Stimulated activated CD4-positive, alpha-beta T cell treated with anti-CD3 and anti-CD28 coated beads, Interleukin-2, amount 100 ng/mL, for 4 hours (primary cell): Measurements from ENCODE around the gene KCNMA1.

ENCODE experiments used
- DNase-seq: peaks from one replicate; pipeline ENCODE4 v3.0.0-alpha.2; 2020; ENCODE audit warnings: low read depth

The KCNMA1 gene

GRCh38 chr10:77180794-77181193 lies 456.8 kb downstream of the KCNMA1 start:
- no peak for DNase-seq

- no peak for DNase-seq
Measured at GRCh38 chr10:77180104-77180503, 457.5 kb downstream of the KCNMA1 start.

DNA sequence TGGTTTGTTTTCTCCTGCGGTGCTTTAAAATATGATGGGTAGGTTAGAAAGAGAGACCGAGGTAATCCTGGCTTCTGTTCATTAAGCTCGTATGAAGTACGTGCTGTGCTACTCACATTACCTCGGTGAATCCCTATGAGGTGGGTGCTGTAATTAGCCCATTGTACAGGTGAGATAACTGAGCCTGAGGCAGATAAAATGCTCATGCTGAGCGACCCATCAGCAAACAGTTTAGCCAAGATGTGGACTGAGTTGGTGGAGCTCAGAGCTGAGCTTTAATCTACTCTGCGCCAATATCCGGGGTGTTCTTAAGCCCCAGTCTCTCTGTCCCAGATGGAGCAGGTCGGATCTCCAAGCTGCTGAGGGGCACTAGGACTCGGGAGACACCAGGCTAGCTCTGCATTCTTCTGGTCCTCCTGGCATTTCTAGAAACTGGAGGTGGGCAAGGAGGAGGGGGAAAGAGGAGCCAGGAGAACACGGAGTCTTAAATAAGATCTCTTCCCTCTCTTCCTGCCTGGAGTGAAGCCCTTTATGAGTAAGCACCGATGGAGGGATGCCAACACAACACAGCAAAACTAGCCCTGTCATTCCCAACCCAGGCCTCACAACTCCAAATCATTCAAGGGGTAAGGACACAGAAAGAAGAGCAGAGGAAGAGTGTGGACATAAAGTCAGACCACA lies 458.5 kb downstream of the KCNMA1 start:
- DNase-seq: no peak

DNA sequence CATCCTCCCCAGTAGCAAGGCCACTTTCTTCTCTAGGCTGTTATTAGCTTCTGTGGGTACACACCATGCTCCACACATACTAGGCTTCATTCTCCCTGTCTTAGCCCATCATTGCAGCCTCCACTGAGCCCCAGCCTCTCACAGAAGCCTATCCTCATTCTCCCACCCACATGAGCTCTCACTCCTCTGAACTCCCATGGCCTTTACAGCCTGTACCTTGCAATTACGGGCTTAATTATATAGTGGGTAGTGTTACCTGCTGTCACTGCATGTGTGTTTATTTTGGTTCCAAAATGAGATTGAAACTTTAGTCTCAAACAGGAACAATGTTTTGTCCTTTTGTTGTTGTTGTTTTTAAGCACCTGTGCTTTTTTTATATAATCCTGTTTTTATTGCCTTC lies 460.0 kb downstream of the KCNMA1 start:
- DNase-seq: no peak

DNA sequence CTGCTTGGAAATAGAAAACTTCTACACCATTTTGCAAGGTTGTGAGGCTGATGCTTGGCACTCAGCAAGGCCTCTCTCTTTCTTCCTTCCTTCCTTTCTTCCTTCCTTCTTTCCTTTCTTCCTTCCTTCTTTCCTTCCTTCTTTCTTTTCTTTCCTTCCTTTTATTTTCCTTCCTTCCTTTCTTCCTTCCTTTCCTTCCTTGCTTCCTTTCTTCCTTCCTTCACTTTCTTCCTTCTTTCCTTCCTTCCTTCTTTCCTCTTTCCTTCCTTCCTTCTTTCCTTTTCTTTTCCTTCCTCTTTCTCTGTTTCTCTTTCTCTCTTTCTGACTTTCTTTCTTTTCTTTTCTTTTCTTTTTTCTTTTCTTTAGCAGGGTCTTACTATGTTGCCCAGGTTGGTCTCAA lies 460.4 kb downstream of the KCNMA1 start:
- DNase-seq: no peak

DNA sequence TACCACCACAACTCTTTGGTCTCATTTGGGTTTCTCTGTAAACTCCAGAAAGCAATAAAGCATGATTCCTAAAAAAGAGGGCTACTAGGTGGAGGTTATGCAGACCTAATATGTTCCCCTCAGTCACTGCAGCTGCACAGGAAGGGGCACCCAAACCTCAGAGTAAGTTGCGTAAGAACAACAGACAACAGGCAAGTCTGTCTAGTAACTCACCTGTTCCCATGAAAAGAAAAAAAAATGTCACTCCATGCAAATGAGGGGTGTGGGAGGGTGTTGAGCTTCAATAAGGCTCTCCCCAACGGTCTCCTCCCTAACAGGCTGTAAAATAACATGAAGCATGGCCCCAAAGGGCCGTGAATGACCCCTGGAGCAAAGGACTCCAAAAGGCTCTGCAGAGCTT lies 461.4 kb downstream of the KCNMA1 start:
- DNase-seq: no peak

- no peak for DNase-seq
Measured at GRCh38 chr10:77175631-77176222, 461.9 kb downstream of the KCNMA1 start.

- peak; percentile 31 for DNase-seq
Measured at GRCh38 chr10:77173615-77174461, 463.8 kb downstream of the KCNMA1 start.

- no peak for DNase-seq
Measured at GRCh38 chr10:77172086-77172485, 465.5 kb downstream of the KCNMA1 start.

DNA sequence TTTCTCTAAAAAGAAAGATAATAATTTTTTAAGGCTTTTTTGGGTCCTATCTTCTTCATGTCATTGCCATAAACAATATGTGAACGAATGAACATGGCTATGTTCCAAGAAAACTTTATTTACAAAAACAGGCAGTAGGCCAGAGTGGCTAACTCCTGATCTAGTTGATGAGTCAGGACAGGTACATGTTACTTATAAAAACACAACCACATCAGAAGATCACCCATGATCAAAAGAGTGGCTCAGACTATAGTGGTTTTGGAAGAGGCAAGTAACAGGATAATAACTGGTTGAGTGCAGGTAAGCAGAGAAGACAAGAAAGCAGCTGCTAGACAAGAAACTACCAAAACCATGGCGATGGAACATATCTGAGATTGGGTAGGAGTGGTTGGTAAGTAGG lies 468.7 kb downstream of the KCNMA1 start:
- no peak for DNase-seq

GRCh38 chr10:77168161-77168560 lies 469.4 kb downstream of the KCNMA1 start:
- DNase-seq: no peak

DNA sequence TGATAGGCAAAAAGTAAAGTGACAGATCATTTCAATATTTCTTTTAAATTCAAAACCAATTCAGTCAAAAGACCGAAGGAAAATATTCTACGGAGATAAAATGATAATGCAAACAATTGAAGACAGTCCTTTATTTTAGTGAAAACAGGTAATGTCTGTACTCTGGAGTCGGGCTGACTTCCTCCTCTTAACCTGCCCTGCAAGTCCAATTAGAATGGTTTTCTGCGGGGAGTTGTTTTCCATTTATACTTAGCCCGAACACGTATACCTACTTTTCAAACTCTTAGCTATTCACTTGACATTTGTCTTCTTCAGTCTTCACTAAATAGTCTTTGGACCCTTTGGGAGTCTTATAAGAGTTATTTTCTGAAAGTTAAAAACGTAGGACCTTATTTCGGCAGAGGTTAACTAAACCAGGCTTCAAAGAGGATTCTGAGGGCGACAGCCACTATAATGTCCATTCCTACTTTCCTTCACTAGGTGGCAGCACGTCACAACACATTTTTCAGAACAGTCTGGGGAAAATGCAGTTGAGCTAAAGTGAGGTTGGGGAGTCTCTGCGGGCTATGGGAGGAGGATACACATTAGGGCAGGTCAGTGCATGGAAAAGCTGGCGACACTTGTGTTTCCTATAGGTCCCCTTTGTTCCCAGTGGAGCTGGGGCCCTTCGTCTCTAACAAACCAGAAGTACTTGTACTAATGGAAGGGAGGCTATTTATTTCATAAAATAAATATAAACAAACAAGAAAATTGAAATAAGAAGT lies 472.0 kb downstream of the KCNMA1 start:
- peak; percentile 1 for DNase-seq

DNA sequence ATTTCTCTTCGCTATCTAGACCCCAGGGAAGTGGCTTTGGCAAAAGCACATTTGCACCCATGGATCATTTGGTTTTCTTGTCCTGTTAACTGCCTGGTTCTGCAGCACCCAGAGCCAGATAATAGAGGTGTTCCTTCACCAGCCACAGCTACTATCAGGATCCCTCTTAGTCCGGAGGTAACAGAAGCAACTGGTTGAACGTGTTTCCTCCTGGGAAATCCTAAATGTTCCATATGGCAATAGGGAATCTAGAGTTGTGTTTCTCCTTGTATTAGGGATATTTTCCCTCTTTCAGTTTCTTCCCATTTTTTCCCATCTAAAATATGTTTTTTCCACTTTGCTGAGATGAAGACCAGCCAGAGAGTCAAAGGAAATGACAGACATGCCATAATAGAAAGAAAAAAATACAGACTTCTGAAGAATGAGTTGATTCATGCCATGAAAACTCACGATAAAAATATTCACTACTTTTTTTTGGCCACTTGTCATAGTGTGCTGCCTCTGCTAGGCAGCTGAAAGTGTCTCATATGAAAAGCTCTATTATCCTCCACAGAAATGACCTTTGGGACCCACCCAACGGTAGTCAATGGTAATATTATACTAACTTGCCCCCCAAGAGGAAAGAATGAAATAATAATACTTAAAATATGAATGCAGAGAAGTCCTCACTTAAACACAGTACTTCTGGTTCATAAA lies 472.8 kb downstream of the KCNMA1 start:
- DNase-seq: no peak

DNA sequence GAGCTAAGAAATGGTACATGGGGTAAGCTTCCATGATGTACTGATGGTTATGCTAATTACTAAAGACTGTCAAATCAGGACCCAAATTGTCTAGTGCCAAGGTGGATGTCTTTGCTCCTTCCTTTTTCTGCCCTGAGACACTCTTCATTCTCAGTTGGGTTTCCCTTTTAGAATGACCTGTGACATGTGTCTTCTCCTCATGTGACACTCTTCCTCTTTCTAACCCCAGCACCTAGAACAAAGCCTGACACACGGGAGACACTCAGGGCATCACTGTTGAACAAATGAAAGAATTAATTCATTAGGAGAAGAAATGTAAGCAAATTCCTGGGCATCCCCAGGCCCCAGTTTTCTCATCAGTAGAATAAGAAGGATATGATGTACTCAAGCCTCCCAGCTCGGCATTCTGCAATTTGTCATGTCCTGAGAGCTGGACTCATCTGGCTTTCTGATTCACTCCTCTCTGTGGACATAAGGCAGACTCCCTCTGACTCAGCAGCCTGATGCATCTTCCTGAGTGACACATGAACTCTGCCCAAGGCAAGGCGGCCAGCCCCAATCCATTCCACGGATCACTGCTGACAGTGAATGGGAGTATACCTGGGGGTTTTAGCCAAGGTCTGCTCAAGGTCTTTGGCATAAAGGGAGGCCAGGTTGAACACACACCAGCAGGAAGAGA lies 473.8 kb downstream of the KCNMA1 start:
- DNase-seq: no peak

DNA sequence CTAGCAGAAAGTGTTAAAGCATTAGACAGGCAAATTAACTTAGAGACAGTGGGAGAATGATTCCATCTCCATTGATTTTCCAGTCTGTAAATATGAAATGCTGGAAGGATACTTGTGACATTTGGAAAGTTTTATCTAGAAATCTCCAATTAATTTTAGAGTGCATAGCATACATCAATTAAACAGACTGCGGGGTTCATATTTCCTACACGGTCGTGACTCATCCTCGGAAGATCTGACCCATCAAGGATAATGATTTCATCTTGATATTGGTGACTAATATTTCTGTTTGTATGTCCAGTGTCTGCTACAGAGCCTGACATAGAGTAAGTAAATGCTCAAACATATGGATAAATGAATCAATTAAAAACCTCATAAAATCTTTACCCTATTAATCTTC lies 474.9 kb downstream of the KCNMA1 start:
- no peak for DNase-seq

GRCh38 chr10:77160679-77161078 lies 476.9 kb downstream of the KCNMA1 start:
- no peak for DNase-seq

DNA sequence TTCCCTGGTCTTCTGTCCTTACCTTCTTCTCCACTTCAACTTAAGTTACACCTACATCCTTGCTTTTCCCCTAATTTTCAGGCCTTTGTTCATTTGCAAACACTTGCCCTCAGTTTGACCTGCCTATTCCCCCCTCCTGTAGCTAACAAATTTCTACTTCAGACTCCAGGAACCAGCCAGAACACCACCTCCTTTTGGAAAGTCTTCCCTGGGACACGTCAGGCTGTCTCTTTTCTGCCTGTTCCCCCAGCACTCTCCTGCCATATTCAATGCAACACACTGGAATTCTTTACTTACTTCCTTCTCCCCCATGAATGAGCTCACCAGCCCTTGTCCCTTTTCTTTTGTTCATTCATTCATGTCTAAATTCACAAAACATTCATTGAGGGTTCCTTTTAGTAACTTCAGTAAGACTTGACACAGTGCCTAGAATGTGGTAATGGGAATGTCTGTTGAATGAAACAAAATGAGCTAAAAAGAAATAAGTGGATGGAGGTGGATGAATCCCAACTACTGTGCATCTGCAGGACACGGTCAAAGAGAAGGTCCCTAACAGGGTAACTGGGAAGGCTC lies 478.0 kb downstream of the KCNMA1 start:
- no peak for DNase-seq

- DNase-seq: no peak
Measured at GRCh38 chr10:77158666-77159065, 478.9 kb downstream of the KCNMA1 start.

DNA sequence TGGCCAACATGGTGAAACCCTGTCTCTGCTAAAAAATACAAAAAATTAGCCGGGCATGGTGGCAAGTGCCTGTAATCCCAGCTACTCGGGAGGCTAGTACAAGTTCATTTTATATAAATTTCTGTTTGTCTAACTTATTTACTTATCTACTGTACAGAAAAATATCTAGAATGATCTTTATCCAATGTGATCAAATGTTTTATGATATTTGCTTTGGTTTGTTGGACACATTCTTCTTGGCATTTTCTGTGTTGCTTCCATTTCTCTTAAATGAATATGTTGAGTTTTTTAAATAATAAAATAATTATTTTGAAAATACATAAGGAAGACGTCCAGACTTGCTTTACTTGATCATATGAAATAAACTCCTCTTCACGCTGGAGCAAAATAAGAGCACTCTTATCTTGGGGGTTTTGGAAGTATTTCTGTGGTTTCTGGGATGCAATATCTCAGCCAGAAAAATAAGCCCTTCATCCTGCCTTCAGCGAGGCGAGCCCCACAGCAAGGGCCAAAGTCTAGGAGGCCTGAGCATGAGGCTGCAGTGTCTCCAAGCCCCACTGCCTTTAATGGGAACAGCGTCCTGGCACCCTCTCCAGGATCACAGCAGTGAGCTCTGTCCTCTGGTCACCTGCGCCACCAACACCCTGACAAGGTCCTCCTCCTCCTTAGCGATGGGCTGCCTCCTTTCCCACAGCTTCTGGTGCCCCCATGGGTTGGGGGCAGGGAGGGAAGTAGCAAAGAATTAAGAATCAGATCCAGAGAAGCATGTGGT lies 480.2 kb downstream of the KCNMA1 start:
- DNase-seq: no peak

GRCh38 chr10:77156406-77156879 lies 481.2 kb downstream of the KCNMA1 start:
- no peak for DNase-seq
